K562 (cell line): Measurements from ENCODE around the gene MRPL10. TPM values are rescaled to one million over a fixed set of nuclear protein-coding genes. Genes with fewer than 3 reads are reported as not detected.

Experiments used
- ETV6 ChIP-seq, 3 experiments: fragments of 150-350 bp in 1 of 3; sonication (generic) in 1 of 3; formaldehyde crosslinking in 1 of 3; IDR thresholded peaks; 2 replicates each; pipeline versions ENCODE4 v1.6.1 to v1.8.0; 2014 to 2022; ENCODE audit warnings: borderline replicate concordance in 2 of 3, low read depth in 2 of 3, antibody characterized with exemption in 1 of 3, low read length in 1 of 3, mild to moderate bottlenecking in 1 of 3, missing genetic modification reagents in 1 of 3
- HMG20A ChIP-seq: fragments of 450-650 bp; formaldehyde crosslinking; conservative IDR thresholded peaks from 2 replicates; pipeline ENCODE4 v1.4.0; 2020; ENCODE audit warnings: mild to moderate bottlenecking, mixed read lengths
- JUND ChIP-seq, 2 experiments: IDR thresholded peaks; 2 replicates in 1 of 2; 3 replicates in 1 of 2; pipeline ENCODE4 v1.6.1; 2011; ENCODE audit warnings: borderline replicate concordance in 2 of 2, low read depth in 2 of 2, low read length in 2 of 2, improper control_type of control experiment in 1 of 2, missing biosample characterization in 1 of 2, missing genetic modification characterization in 1 of 2, missing genetic modification reagents in 1 of 2
- MTA3 ChIP-seq: fragments of 450-650 bp; formaldehyde crosslinking; IDR thresholded peaks from 2 replicates; pipeline ENCODE4 v1.6.1; 2017; ENCODE audit warnings: mild to moderate bottlenecking, borderline replicate concordance
- NR4A1 ChIP-seq, 2 experiments: fragments of 250-450 bp in 1 of 2; fragments of 450-650 bp in 1 of 2; sonication (Bioruptor Pico) in 1 of 2; IDR thresholded peaks; 2 replicates each; pipeline versions ENCODE4 v1.4.0 to v1.6.1; 2016 to 2020; ENCODE audit warnings: mild to moderate bottlenecking in 2 of 2, missing compliant biosample characterization in 1 of 2, missing genetic modification characterization in 1 of 2, moderate library complexity in 1 of 2
- SIX5 ChIP-seq, 2 experiments: IDR thresholded peaks; 2 replicates each; pipeline ENCODE4 v1.6.1; 2011; ENCODE audit warnings: low read length in 2 of 2, borderline replicate concordance in 1 of 2, low read depth in 1 of 2, mild to moderate bottlenecking in 1 of 2, moderate library complexity in 1 of 2; ENCODE audit not compliant: insufficient read depth in 1 of 2
- polyA plus RNA-seq, 8 experiments: library from polyadenylated mRNA; depleted of rRNA in 4 of 8; stranded (reverse) in 5 of 8; unstranded in 3 of 8; fragments of >200 nt; fragmentation: Nextera tagmentation in 2 of 8; fragmentation: Illumina TruSeq in 1 of 8; extraction: Ambion mirVana in 2 of 8; extraction: Trizol in 1 of 8; gene quantifications; 2 replicates each; pipeline versions ENCODE4 v1.2.1 to v1.2.3, GENCODE V29; 2011 to 2014; ENCODE audit warnings: inconsistent platforms in 1 of 8, missing spikeins in 1 of 8
- total RNA-seq, 7 experiments: library from RNA; depleted of rRNA in 6 of 7; stranded (reverse); fragments of >200 nt in 6 of 7; fragmentation: Illumina TruSeq in 2 of 7; extraction: Trizol in 2 of 7; gene quantifications; 2 replicates each; pipeline versions ENCODE4 v1.2.1 to v1.2.3, GENCODE V29; 2011 to 2021; ENCODE audit warnings: low replicate concordance in 1 of 7
- TF ChIP-seq, protein P1 (sequence below), 3 experiments: fragments of 200-800 bp in 1 of 3; sonication (Bioruptor generic) in 1 of 3; sonication (generic) in 1 of 3; formaldehyde crosslinking in 1 of 3; IDR thresholded peaks; 2 replicates each; pipeline versions ENCODE4 v1.6.1 to v1.8.0; 2016 to 2022; ENCODE audit warnings: mild to moderate bottlenecking in 2 of 3, missing compliant biosample characterization in 2 of 3, missing genetic modification characterization in 2 of 3, missing genetic modification reagents in 1 of 3
- TF ChIP-seq, protein P2 (sequence below), 2 experiments: fragments of 450-650 bp; formaldehyde crosslinking in 1 of 2; IDR thresholded peaks; 2 replicates each; pipeline versions ENCODE4 v1.4.0 to v1.6.1; 2014 to 2020; ENCODE audit warnings: mild to moderate bottlenecking in 2 of 2, borderline replicate concordance in 1 of 2, low read depth in 1 of 2
- TF ChIP-seq, protein P3 (sequence below), 2 experiments: fragments of 250-450 bp in 1 of 2; fragments of 450-650 bp in 1 of 2; sonication (Bioruptor Pico) in 1 of 2; IDR thresholded peaks; 2 replicates each; pipeline versions ENCODE4 v1.6.1 to v1.8.0; 2016 to 2021; ENCODE audit warnings: mild to moderate bottlenecking in 2 of 2, moderate library complexity in 2 of 2, missing compliant biosample characterization in 1 of 2, missing genetic modification characterization in 1 of 2

Gene MRPL10
- total and polyA plus RNA-seq, 9 of the 15 experiments (the other 6 are each of a cell fraction or from before 2014, with no cell fraction given) = 27.8 to 105 (median 67.3) TPM

DNA sequence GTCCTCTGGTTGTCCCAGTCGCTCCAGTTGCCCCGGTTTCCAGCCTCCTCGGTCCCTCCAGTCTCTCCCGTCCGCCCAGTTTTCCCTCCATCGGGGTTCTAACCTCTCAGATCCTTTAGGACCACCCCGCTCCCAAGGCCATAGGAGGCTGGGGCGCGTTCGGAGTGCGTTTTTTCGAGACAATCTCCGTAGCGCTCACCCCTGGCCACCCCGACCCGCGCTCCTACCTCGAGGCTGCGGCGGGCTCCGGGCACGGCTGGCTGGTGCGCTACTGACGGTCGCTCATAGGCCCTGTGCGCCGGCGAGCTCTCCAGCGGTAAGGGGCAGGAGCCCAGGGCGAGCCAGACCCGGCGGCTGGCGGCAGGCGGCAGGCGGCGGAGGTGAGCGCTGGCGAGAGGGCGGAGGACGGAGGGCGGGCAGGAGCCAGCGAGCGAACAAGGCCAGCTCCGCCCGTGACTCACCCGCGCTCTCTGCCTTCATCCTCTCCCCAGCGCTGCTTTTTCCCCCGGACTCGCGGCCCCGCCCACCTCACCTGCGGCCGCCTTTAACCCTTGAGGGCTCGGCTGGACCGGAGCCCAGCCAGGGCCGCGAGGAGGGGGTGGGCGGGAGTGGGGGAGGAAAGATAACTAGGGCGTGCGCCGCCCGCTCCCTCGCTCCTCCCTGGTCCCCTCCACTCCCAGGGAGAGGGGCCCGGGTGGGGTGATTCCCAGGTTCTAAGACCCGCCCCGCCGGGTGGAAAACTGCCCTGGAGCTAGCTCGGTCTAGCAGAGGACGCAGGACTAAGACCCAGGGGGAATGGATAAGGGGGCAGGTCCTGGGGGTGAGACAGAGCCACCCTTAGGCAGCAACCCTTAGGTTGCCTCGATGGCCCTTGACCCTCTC lies 19.6 kb upstream of the MRPL10 start, which contains the start of gene SP6 (continued):
- TF ChIP-seq JUND (IDR thresholded peaks at IDR 0.05; ENCODE audit: borderline replicate concordance, low read depth, low read length) (peak; percentile 79), JUND (tag; IDR thresholded peaks at IDR 0.05; ENCODE audit: borderline replicate concordance, low read depth, low read length) (peak; percentile 40; the same call in 1 of the 3 replicates), NR4A1 (CRISPR knock-in tag; IDR thresholded peaks at IDR 0.05) (0 out of 2 replicates have a peak, but pooled peaks have one; percentile 2), NR4A1 (tag; IDR thresholded peaks at IDR 0.05) (no peak), ETV6 (IDR thresholded peaks at IDR 0.05; ENCODE audit: borderline replicate concordance in 1 of 2, low read depth in 2 of 2, low read length in 1 of 2) (no peak), ETV6 (CRISPR knock-in tag; IDR thresholded peaks at IDR 0.05; ENCODE audit: borderline replicate concordance) (no peak), SIX5 (IDR thresholded peaks at IDR 0.05; ENCODE audit: borderline replicate concordance in 1 of 2, insufficient read depth in 1 of 2, low read depth in 1 of 2, low read length in 2 of 2) (no peak), MTA3 (0 out of 2 replicates have a peak, but pooled peaks have one; percentile 86), HMG20A (no peak)
- TF ChIP-seq, protein P1, sequence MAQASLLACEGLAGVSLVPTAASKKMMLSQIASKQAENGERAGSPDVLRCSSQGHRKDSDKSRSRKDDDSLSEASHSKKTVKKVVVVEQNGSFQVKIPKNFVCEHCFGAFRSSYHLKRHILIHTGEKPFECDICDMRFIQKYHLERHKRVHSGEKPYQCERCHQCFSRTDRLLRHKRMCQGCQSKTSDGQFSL (CRISPR knock-in tag; IDR thresholded peaks at IDR 0.05) = peak; percentile 70; the same call in 1 of the 2 replicates
- TF ChIP-seq, protein P1 (tag; IDR thresholded peaks at IDR 0.05) = no peak
- TF ChIP-seq, protein P2, sequence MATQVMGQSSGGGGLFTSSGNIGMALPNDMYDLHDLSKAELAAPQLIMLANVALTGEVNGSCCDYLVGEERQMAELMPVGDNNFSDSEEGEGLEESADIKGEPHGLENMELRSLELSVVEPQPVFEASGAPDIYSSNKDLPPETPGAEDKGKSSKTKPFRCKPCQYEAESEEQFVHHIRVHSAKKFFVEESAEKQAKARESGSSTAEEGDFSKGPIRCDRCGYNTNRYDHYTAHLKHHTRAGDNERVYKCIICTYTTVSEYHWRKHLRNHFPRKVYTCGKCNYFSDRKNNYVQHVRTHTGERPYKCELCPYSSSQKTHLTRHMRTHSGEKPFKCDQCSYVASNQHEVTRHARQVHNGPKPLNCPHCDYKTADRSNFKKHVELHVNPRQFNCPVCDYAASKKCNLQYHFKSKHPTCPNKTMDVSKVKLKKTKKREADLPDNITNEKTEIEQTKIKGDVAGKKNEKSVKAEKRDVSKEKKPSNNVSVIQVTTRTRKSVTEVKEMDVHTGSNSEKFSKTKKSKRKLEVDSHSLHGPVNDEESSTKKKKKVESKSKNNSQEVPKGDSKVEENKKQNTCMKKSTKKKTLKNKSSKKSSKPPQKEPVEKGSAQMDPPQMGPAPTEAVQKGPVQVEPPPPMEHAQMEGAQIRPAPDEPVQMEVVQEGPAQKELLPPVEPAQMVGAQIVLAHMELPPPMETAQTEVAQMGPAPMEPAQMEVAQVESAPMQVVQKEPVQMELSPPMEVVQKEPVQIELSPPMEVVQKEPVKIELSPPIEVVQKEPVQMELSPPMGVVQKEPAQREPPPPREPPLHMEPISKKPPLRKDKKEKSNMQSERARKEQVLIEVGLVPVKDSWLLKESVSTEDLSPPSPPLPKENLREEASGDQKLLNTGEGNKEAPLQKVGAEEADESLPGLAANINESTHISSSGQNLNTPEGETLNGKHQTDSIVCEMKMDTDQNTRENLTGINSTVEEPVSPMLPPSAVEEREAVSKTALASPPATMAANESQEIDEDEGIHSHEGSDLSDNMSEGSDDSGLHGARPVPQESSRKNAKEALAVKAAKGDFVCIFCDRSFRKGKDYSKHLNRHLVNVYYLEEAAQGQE (IDR thresholded peaks at IDR 0.05; ENCODE audit: borderline replicate concordance) = peak; percentile 56
- TF ChIP-seq, protein P2 (CRISPR knock-in tag; IDR thresholded peaks at IDR 0.05; ENCODE audit: low read depth) = no peak
- TF ChIP-seq, protein P3, sequence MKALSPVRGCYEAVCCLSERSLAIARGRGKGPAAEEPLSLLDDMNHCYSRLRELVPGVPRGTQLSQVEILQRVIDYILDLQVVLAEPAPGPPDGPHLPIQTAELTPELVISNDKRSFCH (CRISPR knock-in tag; IDR thresholded peaks at IDR 0.05) = no peak
- TF ChIP-seq, protein P3 (tag; IDR thresholded peaks at IDR 0.05) = no peak
